Liver (tissue), 9 donors: ENCODE results near the gene CACNA1C. TPM values are rescaled to one million over a fixed set of nuclear protein-coding genes. Genes with fewer than 3 reads are reported as not detected.

Source experiments
- DNase-seq: peaks from one replicate; pipeline ENCODE4 v3.0.0-alpha.2; 2017; ENCODE audit warnings: low spot score
- H3K27ac ChIP-seq, 2 donors: one replicate each; pipeline ENCODE4 v1.7.0; 2013; ENCODE audit warnings: inconsistent platforms in 2 of 2, low read length in 2 of 2, control low read depth in 1 of 2, low read depth in 1 of 2, mild to moderate bottlenecking in 1 of 2
- H3K27me3 ChIP-seq, 4 donors: one replicate each; pipeline versions ENCODE4 v1.6.1 to v1.7.0; 2013; ENCODE audit warnings: low read length in 3 of 4, inconsistent platforms in 1 of 4, mild to moderate bottlenecking in 1 of 4, moderate library complexity in 1 of 4; ENCODE audit not compliant: control insufficient read depth in 4 of 4, insufficient read depth in 4 of 4
- H3K36me3 ChIP-seq, 4 donors: one replicate each; pipeline versions ENCODE4 v1.6.1 to v1.7.0; 2013; ENCODE audit warnings: low read length in 3 of 4, mild to moderate bottlenecking in 3 of 4, low read depth in 1 of 4, moderate library complexity in 1 of 4; ENCODE audit not compliant: control insufficient read depth in 4 of 4, insufficient read depth in 3 of 4
- H3K4me1 ChIP-seq, 4 donors: one replicate each; pipeline versions ENCODE4 v1.6.1 to v1.7.0; 2013; ENCODE audit warnings: low read length in 3 of 4, mild to moderate bottlenecking in 3 of 4, moderate library complexity in 1 of 4; ENCODE audit not compliant: control insufficient read depth in 4 of 4, insufficient read depth in 4 of 4
- H3K4me3 ChIP-seq, 3 donors: one replicate each; pipeline versions ENCODE4 v1.6.1 to v1.7.0; 2013; ENCODE audit warnings: low read length in 3 of 3, control low read depth in 1 of 3, low read depth in 1 of 3, mild to moderate bottlenecking in 1 of 3
- H3K9ac ChIP-seq, 2 donors: one replicate each; pipeline ENCODE4 v1.7.0; 2013; ENCODE audit warnings: low read length in 2 of 2, mild to moderate bottlenecking in 2 of 2, moderate library complexity in 2 of 2, control low read depth in 1 of 2, low read depth in 1 of 2
- H3K9me3 ChIP-seq, 4 donors: one replicate each; pipeline versions ENCODE4 v1.6.1 to v1.7.0; 2013; ENCODE audit warnings: low read length in 3 of 4; ENCODE audit not compliant: control insufficient read depth in 4 of 4
- ATF3 ChIP-seq: IDR thresholded peaks from 2 replicates; pipeline ENCODE4 v1.6.1; 2016; ENCODE audit warnings: antibody characterized with exemption
- CTCF ChIP-seq: fragments of 150-350 bp; IDR thresholded peaks from 2 replicates; pipeline ENCODE4 v1.5.1; 2017; ENCODE audit warnings: improper control_type of control experiment, low read depth, low read length; ENCODE audit not compliant: missing input control
- EGR1 ChIP-seq, 2 donors: IDR thresholded peaks; 2 replicates each; pipeline ENCODE4 v1.6.1; 2016 to 2018; ENCODE audit warnings: antibody characterized with exemption in 2 of 2, low read depth in 2 of 2
- FOXA2 ChIP-seq: IDR thresholded peaks from 2 replicates; pipeline ENCODE4 v1.6.1; 2016; ENCODE audit warnings: antibody characterized with exemption
- GABPA ChIP-seq, 2 donors: IDR thresholded peaks in 1 of 2; conservative IDR thresholded peaks in 1 of 2; 2 replicates each; pipeline ENCODE4 v1.6.1; 2016; ENCODE audit warnings: antibody characterized with exemption in 2 of 2, mild to moderate bottlenecking in 1 of 2, moderate library complexity in 1 of 2
- HNF4A ChIP-seq, 2 donors: conservative IDR thresholded peaks; 2 replicates each; pipeline ENCODE4 v1.6.1; 2016; ENCODE audit warnings: antibody characterized with exemption in 2 of 2, mild to moderate bottlenecking in 2 of 2
- HNF4G ChIP-seq: IDR thresholded peaks from 2 replicates; pipeline ENCODE4 v1.6.1; 2016; ENCODE audit warnings: antibody characterized with exemption
- JUND ChIP-seq, 2 donors: IDR thresholded peaks; 2 replicates each; pipeline ENCODE4 v1.6.1; 2016; ENCODE audit warnings: antibody characterized with exemption in 2 of 2
- MAX ChIP-seq: IDR thresholded peaks from 2 replicates; pipeline ENCODE4 v1.6.1; 2016; ENCODE audit warnings: antibody characterized with exemption
- NR2F2 ChIP-seq: IDR thresholded peaks from 2 replicates; pipeline ENCODE4 v1.6.1; 2016; ENCODE audit warnings: antibody characterized with exemption
- RAD21 ChIP-seq, 2 donors: IDR thresholded peaks; 2 replicates each; pipeline ENCODE4 v1.6.1; 2016; ENCODE audit warnings: antibody characterized with exemption in 2 of 2, mild to moderate bottlenecking in 2 of 2
- RXRA ChIP-seq, 2 donors: IDR thresholded peaks; 2 replicates each; pipeline ENCODE4 v1.6.1; 2017 to 2018; ENCODE audit warnings: antibody characterized with exemption in 2 of 2, mild to moderate bottlenecking in 1 of 2
- SP1 ChIP-seq: IDR thresholded peaks from 2 replicates; pipeline ENCODE4 v1.6.1; 2018; ENCODE audit warnings: antibody characterized with exemption, mild to moderate bottlenecking
- YY1 ChIP-seq: IDR thresholded peaks from 2 replicates; pipeline ENCODE4 v1.6.1; 2016; ENCODE audit warnings: antibody characterized with exemption, mild to moderate bottlenecking
- ZBTB33 ChIP-seq: IDR thresholded peaks from 2 replicates; pipeline ENCODE4 v1.6.1; 2016; ENCODE audit warnings: antibody characterized with exemption
- WGBS: extraction: QIAGEN DNeasy Blood & Tissue Kit; methylation state at CpG from one replicate; pipeline ENCODE4 v1.1.7; 2013; 5-methylcytosine and 5-hydroxymethylcytosine counted together
- polyA plus RNA-seq, 2 donors: library from polyadenylated mRNA; stranded (reverse) in 1 of 2; unstranded in 1 of 2; fragments of 200-250 nt in 1 of 2; fragments of >200 nt in 1 of 2; fragmentation: Nextera tagmentation in 1 of 2; extraction: Ambion mirVana in 1 of 2; gene quantifications; one replicate each; pipeline versions ENCODE4 v1.2.1 to v1.2.3, GENCODE V29; 2013 to 2015
- total RNA-seq, 2 donors: library from RNA; depleted of rRNA; stranded (reverse); fragments of >200 nt; gene quantifications; one replicate each; pipeline ENCODE4 v1.2.3, GENCODE V29; 2014
- TF ChIP-seq, protein P1 (sequence below): IDR thresholded peaks from 2 replicates; pipeline ENCODE4 v1.6.1; 2016; ENCODE audit warnings: antibody characterized with exemption, mild to moderate bottlenecking
- donor health status: healthy.
- donor health status: healthy.
- donor health status: healthy.
- donor health status: healthy.
- donor health status: healthy.

Gene CACNA1C
- total and polyA plus RNA-seq, 4 donors, result 0.23 to 1.9 (median 0.41) TPM

DNA sequence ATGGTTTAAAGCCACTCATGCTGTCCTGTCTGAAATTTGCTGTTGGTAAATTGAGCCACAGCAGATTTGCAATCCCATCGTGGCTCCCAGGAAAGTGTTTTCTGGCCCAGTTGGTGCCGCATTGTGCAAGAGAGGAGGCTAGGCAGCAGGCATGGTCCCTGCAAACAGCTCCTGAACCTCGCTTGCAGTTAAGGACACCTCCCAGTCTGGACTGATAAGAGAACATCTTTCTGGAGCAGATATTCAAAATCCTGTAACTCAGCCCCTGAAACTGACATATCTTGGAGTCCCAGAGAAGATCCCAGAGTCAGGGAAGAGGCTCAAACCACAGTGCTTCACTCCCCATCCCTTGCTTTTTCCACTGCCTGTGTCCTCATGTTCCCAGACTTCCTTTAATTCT lies 413.4 kb downstream of the CACNA1C start:
- Histone ChIP-seq H3K36me3 (no peaks in the 10 kb centered on the region), H3K27ac (no peak overlapping the region), H3K27me3 (no peaks in the 10 kb centered on the region), H3K9me3 (no peaks in the 10 kb centered on the region), H3K4me1 (no peaks in the 10 kb centered on the region), H3K9ac (no peak overlapping the region), H3K4me3 (no peak overlapping the region)
- TF ChIP-seq MAX, result no peak
- no peak for TF ChIP-seq ATF3
- no peak for TF ChIP-seq EGR1 (IDR thresholded peaks at IDR 0.05; ENCODE audit: low read depth in 2 of 2)
- no peak for TF ChIP-seq CTCF
- no peak for TF ChIP-seq RXRA (IDR thresholded peaks at IDR 0.05)
- no peak for TF ChIP-seq NR2F2
- no peak for TF ChIP-seq HNF4A (conservative IDR thresholded peaks at IDR 0.05)
- no peak for TF ChIP-seq RAD21 (IDR thresholded peaks at IDR 0.05)
- WGBS, result 53% methylated on average over 3 of the region's 3 CpGs
- DNase-seq, result no peak

- H3K27ac ChIP-seq, result no peak overlapping the region
- no peaks in the 10 kb centered on the region for H3K27me3 ChIP-seq
- H3K9ac ChIP-seq, result no peak overlapping the region
- DNase-seq, result no peak
- H3K4me3 ChIP-seq, result no peak overlapping the region
- H3K36me3 ChIP-seq, result no peaks in the 10 kb centered on the region
- H3K4me1 ChIP-seq, result no peaks in the 10 kb centered on the region
- 89% methylated on average over 17 of the region's 17 CpGs for WGBS
- H3K9me3 ChIP-seq, result no peaks in the 10 kb centered on the region
- no peak for TF ChIP-seq MAX
- no peak for TF ChIP-seq RXRA (IDR thresholded peaks at IDR 0.05)
- TF ChIP-seq HNF4G, result no peak
- TF ChIP-seq FOXA2, result no peak
- TF ChIP-seq NR2F2, result no peak
- TF ChIP-seq ZBTB33, result no peak
- no peak for TF ChIP-seq JUND (IDR thresholded peaks at IDR 0.05)
- TF ChIP-seq EGR1 (IDR thresholded peaks at IDR 0.05; ENCODE audit: low read depth in 2 of 2), result no peak
- no peak for TF ChIP-seq GABPA (IDR thresholded peaks at IDR 0.05 in 1 of 2, conservative IDR thresholded peaks at IDR 0.05 in 1 of 2)
- TF ChIP-seq SP1, result no peak
- TF ChIP-seq, protein P1, sequence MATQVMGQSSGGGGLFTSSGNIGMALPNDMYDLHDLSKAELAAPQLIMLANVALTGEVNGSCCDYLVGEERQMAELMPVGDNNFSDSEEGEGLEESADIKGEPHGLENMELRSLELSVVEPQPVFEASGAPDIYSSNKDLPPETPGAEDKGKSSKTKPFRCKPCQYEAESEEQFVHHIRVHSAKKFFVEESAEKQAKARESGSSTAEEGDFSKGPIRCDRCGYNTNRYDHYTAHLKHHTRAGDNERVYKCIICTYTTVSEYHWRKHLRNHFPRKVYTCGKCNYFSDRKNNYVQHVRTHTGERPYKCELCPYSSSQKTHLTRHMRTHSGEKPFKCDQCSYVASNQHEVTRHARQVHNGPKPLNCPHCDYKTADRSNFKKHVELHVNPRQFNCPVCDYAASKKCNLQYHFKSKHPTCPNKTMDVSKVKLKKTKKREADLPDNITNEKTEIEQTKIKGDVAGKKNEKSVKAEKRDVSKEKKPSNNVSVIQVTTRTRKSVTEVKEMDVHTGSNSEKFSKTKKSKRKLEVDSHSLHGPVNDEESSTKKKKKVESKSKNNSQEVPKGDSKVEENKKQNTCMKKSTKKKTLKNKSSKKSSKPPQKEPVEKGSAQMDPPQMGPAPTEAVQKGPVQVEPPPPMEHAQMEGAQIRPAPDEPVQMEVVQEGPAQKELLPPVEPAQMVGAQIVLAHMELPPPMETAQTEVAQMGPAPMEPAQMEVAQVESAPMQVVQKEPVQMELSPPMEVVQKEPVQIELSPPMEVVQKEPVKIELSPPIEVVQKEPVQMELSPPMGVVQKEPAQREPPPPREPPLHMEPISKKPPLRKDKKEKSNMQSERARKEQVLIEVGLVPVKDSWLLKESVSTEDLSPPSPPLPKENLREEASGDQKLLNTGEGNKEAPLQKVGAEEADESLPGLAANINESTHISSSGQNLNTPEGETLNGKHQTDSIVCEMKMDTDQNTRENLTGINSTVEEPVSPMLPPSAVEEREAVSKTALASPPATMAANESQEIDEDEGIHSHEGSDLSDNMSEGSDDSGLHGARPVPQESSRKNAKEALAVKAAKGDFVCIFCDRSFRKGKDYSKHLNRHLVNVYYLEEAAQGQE, result no peak
- no peak for TF ChIP-seq YY1
Observed at GRCh38 chr12:2467447-2468195, 414.8 kb downstream of the CACNA1C start.
